AG09309 (cell line): ENCODE data around the gene PHC2.

Source experiments
- DNase-seq: peaks from one replicate; pipeline ENCODE4 v3.0.0-alpha.2; 2010; ENCODE audit warnings: low read depth
- H3K4me3 ChIP-seq: 2 replicates; pipeline ENCODE4 v1.5.1; 2011; ENCODE audit warnings: mild to moderate bottlenecking, low read depth, low read length, moderate library complexity; ENCODE audit not compliant: control insufficient read depth
- CTCF ChIP-seq: IDR thresholded peaks from 2 replicates; pipeline ENCODE4 v1.5.1; 2011; ENCODE audit warnings: mild to moderate bottlenecking, low read depth, low read length, inconsistent platforms; ENCODE audit not compliant: insufficient read depth, control insufficient read depth; ENCODE audit errors: missing control alignments

PHC2 gene

GRCh38 chr1:33320619-33321165 is 110.2 kb downstream of the PHC2 start, which contains the start of gene A3GALT2:
Gene A3GALT2 (minus strand): TSS chr1:33321098. CDS start chr1:33321098, 0 bp downstream.
- no peak within 1 kb of the TSS for H3K4me3 ChIP-seq
- no peak for TF ChIP-seq CTCF
- no peak for DNase-seq

GRCh38 chr1:33319949-33320618 is 110.8 kb downstream of the PHC2 start:
- H3K4me3 ChIP-seq, result no peak overlapping the region
- TF ChIP-seq CTCF, result no peak
- no peak for DNase-seq

GRCh38 chr1:33319186-33319948 is 111.5 kb downstream of the PHC2 start:
- no peak overlapping the region for H3K4me3 ChIP-seq
- no peak for TF ChIP-seq CTCF
- no peak for DNase-seq

GRCh38 chr1:33317946-33318345 is 112.9 kb downstream of the PHC2 start:
- no peak overlapping the region for H3K4me3 ChIP-seq
- DNase-seq, result no peak
- TF ChIP-seq CTCF, result no peak

- no peak for TF ChIP-seq CTCF
- no peak for DNase-seq
- no peak overlapping the region for H3K4me3 ChIP-seq
Measured at GRCh38 chr1:33317354-33317753, 113.5 kb downstream of the PHC2 start.

- no peak for DNase-seq
- no peak overlapping the region for H3K4me3 ChIP-seq
- TF ChIP-seq CTCF, result no peak
Measured at GRCh38 chr1:33316601-33317000, 114.3 kb downstream of the PHC2 start.
